HepG2 (cell line): ENCODE results near the gene ARHGAP45. TPM values are rescaled to one million over a fixed set of nuclear protein-coding genes. Genes with fewer than 3 reads are reported as not detected.

Experiments
- ATAC-seq: fragments of 200-7000 bp; cut with Tn5 transposase; 3 replicates; pipeline ENCODE4 v1.9.1; 2020; ENCODE audit warnings: mild to moderate bottlenecking, moderate library complexity
- BruUV-seq: library from RNA; stranded (reverse); fragments of 400-500 nt; replicated peaks from 2 replicates; lab custom pipeline; 2021; lab: Mats Ljungman, UMichigan
- CTCF ChIA-PET: fragments of 300-600 bp; formaldehyde crosslinking; extraction: SDS; loops from one replicate; lab custom pipeline; 2021; ENCODE audit warnings: low total read pairs, inconsistent platforms, low intra/inter-chr PET ratio; lab: Yijun Ruan, JAX
- POLR2A ChIA-PET: fragments of 350-600 bp; sonication (Branson Sonifier 250); formaldehyde crosslinking; loops from one replicate; lab custom pipeline; 2020; ENCODE audit warnings: antibody characterized with exemption, inconsistent platforms; lab: Yijun Ruan, JAX
- DNase-seq: peaks from one replicate; pipeline ENCODE4 v3.0.0-alpha.2; 2015; ENCODE audit warnings: low spot score
- FAIRE-seq: peaks from 3 replicates; lab custom pipeline; 2011; peaks lifted over from hg19 to GRCh38; lab: Jason Lieb, UNC
- H2AFZ ChIP-seq: one replicate; pipeline ENCODE4 v1.6.1; 2011; ENCODE audit warnings: low read length, inconsistent platforms
- H3K27ac ChIP-seq: fragments of 300-600 bp; 3 replicates; pipeline ENCODE4 v1.8.0; 2011; ENCODE audit warnings: mixed run types, mild to moderate bottlenecking, mixed read lengths, low read length, inconsistent platforms; ENCODE audit not compliant: insufficient read depth; ENCODE audit errors: extremely low read length
- H3K27me3 ChIP-seq, 2 experiments: fragments of 200-600 bp in 1 of 2; 2 replicates in 1 of 2; 3 replicates in 1 of 2; pipeline versions ENCODE4 v1.6.0 to v1.8.0; 2011; ENCODE audit warnings: low read length in 2 of 2, mild to moderate bottlenecking in 2 of 2, moderate library complexity in 2 of 2, inconsistent platforms in 1 of 2; ENCODE audit not compliant: insufficient read depth in 2 of 2, control insufficient read depth in 1 of 2
- H3K36me3 ChIP-seq, 2 experiments: fragments of 200-600 bp in 1 of 2; replicated peaks in 1 of 2; 2 replicates in 1 of 2; 3 replicates in 1 of 2; pipeline versions ENCODE4 v1.5.1 to v1.8.0; 2011; ENCODE audit warnings: low read length in 2 of 2, inconsistent platforms in 1 of 2; ENCODE audit not compliant: insufficient read depth in 2 of 2, control insufficient read depth in 1 of 2
- H3K4me1 ChIP-seq: 2 replicates; pipeline ENCODE4 v1.5.1; 2012; ENCODE audit warnings: low read length, inconsistent platforms; ENCODE audit not compliant: insufficient read depth
- H3K4me2 ChIP-seq: 2 replicates; pipeline ENCODE4 v1.6.0; 2011; ENCODE audit warnings: low read depth, low read length, inconsistent platforms
- H3K4me3 ChIP-seq, 3 experiments: fragments of 200-600 bp in 1 of 3; sonication (generic), shearing (Covaris generic) in 1 of 3; replicated peaks in 1 of 3; 2 replicates each; pipeline ENCODE4 v1.5.1; 2011 to 2016; ENCODE audit warnings: low read length in 3 of 3, inconsistent platforms in 2 of 3, low read depth in 2 of 3, mild to moderate bottlenecking in 2 of 3, control low read depth in 1 of 3, mixed read lengths in 1 of 3; ENCODE audit not compliant: insufficient read depth in 1 of 3
- H3K79me2 ChIP-seq: one replicate; pipeline ENCODE4 v1.6.1; 2011; ENCODE audit warnings: low read length, inconsistent platforms; ENCODE audit not compliant: insufficient read depth
- H3K9ac ChIP-seq: 2 replicates; pipeline ENCODE4 v1.6.0; 2011; ENCODE audit warnings: mild to moderate bottlenecking, low read depth, low read length, inconsistent platforms; ENCODE audit not compliant: insufficient read depth
- H3K9me3 ChIP-seq: 2 replicates; pipeline ENCODE4 v1.5.1; 2012; ENCODE audit warnings: mild to moderate bottlenecking, low read length
- H4K20me1 ChIP-seq: 2 replicates; pipeline ENCODE4 v1.6.0; 2011; ENCODE audit warnings: inconsistent platforms, mild to moderate bottlenecking, low read length, moderate library complexity; ENCODE audit not compliant: insufficient read depth
- ATM ChIP-seq: fragments of 450-650 bp; IDR thresholded peaks from 2 replicates; pipeline ENCODE4 v1.7.1; 2017; ENCODE audit warnings: mild to moderate bottlenecking, borderline replicate concordance
- BRCA1 ChIP-seq: sonication (generic); formaldehyde crosslinking; IDR thresholded peaks from 2 replicates; pipeline ENCODE4 v1.4.0; 2020; ENCODE audit warnings: missing genetic modification reagents
- HDAC6 ChIP-seq: fragments of 200-600 bp; sonication (generic); IDR thresholded peaks from 2 replicates; pipeline ENCODE4 v1.7.0; 2017; ENCODE audit warnings: mild to moderate bottlenecking, antibody characterized with exemption, low read length, low read depth
- HES4 ChIP-seq: sonication (generic); formaldehyde crosslinking; IDR thresholded peaks from 2 replicates; pipeline ENCODE4 v1.9.0; 2021; ENCODE audit warnings: mild to moderate bottlenecking, missing genetic modification reagents, borderline replicate concordance
- HIVEP1 ChIP-seq: sonication (generic); formaldehyde crosslinking; IDR thresholded peaks from 2 replicates; pipeline ENCODE4 v1.4.0; 2020; ENCODE audit warnings: mild to moderate bottlenecking, missing genetic modification reagents
- HOXA5 ChIP-seq: sonication (generic); formaldehyde crosslinking; IDR thresholded peaks from 2 replicates; pipeline ENCODE4 v1.4.0; 2020; ENCODE audit warnings: missing genetic modification reagents
- JUNB ChIP-seq: sonication (generic); formaldehyde crosslinking; IDR thresholded peaks from 2 replicates; pipeline ENCODE4 v1.8.0; 2022; ENCODE audit warnings: missing genetic modification reagents, mild to moderate bottlenecking, borderline replicate concordance
- KLF6 ChIP-seq: IDR thresholded peaks from 2 replicates; pipeline ENCODE4 v1.8.0; 2016; ENCODE audit warnings: missing biosample characterization, missing genetic modification reagents
- MEIS1 ChIP-seq: sonication (generic); formaldehyde crosslinking; IDR thresholded peaks from 2 replicates; pipeline ENCODE4 v1.9.0; 2021; ENCODE audit warnings: mild to moderate bottlenecking, missing genetic modification reagents, moderate library complexity, borderline replicate concordance
- MTF1 ChIP-seq: sonication (generic); formaldehyde crosslinking; IDR thresholded peaks from 2 replicates; pipeline ENCODE4 v1.5.0; 2020; ENCODE audit warnings: missing genetic modification reagents
- RARG ChIP-seq: sonication (generic); formaldehyde crosslinking; IDR thresholded peaks from 2 replicates; pipeline ENCODE4 v1.4.0; 2020; ENCODE audit warnings: low read depth, mild to moderate bottlenecking, missing genetic modification reagents
- ZNF280D ChIP-seq: sonication (generic); formaldehyde crosslinking; IDR thresholded peaks from 2 replicates; pipeline ENCODE4 v1.5.1; 2020; ENCODE audit warnings: mild to moderate bottlenecking, missing genetic modification reagents
- ZNF484 ChIP-seq: sonication (generic); formaldehyde crosslinking; IDR thresholded peaks from 2 replicates; pipeline ENCODE4 v1.5.1; 2020; ENCODE audit warnings: mild to moderate bottlenecking, low read depth, missing genetic modification reagents, borderline replicate concordance
- ZNF577 ChIP-seq: sonication (generic); formaldehyde crosslinking; IDR thresholded peaks from 2 replicates; pipeline ENCODE4 v1.4.0; 2020; ENCODE audit warnings: mild to moderate bottlenecking, low read depth, missing genetic modification reagents, borderline replicate concordance
- ZSCAN29 ChIP-seq: sonication (generic); formaldehyde crosslinking; conservative IDR thresholded peaks from 2 replicates; pipeline ENCODE4 v1.4.0; 2020; ENCODE audit warnings: mild to moderate bottlenecking, missing genetic modification reagents
- WGBS: methylation state at CpG from one replicate; pipeline ENCODE4 v1.1.6; 2017; ENCODE audit warnings: low lambda C conversion rate; 5-methylcytosine and 5-hydroxymethylcytosine counted together
- in situ Hi-C: cut with HindIII; loops from 2 replicates; pipeline ENCODE4 v1.10.0; 2017; ENCODE audit warnings: low pct_unique_long_range_greater_than_20kb; ENCODE audit not compliant: extremely low pct_ligation_motif_present
- intact Hi-C: fragments of 100-400 bp; cut with micrococcal nuclease; formaldehyde crosslinking; loops from one replicate; pipeline ENCODE4 v1.10.0; 2022; ENCODE audit not compliant: unreplicated experiment
- polyA plus RNA-seq, 8 experiments: library from polyadenylated mRNA; depleted of rRNA in 3 of 8; stranded (reverse) in 7 of 8; unstranded in 1 of 8; fragments of >200 nt; fragmentation: Illumina TruSeq in 4 of 8; extraction: Trizol in 4 of 8; gene quantifications; 2 replicates each; pipeline versions ENCODE4 v1.2.1 to v1.2.3, GENCODE V29; 2011 to 2016; ENCODE audit warnings: low read depth in 4 of 8, missing spikeins in 1 of 8, mixed read lengths in 1 of 8; ENCODE audit not compliant: insufficient read depth in 1 of 8
- total RNA-seq, 5 experiments: library from RNA; depleted of rRNA; stranded (reverse); fragments of >200 nt; fragmentation: Illumina TruSeq; extraction: Trizol; gene quantifications; 2 replicates each; pipeline ENCODE4 v1.2.3, GENCODE V29; 2016; ENCODE audit warnings: low read depth in 1 of 5
- TF ChIP-seq, protein P1 (sequence below): IDR thresholded peaks from 2 replicates; pipeline ENCODE4 v1.6.1; 2018; ENCODE audit warnings: missing genetic modification reagents, mild to moderate bottlenecking, missing compliant biosample characterization
- TF ChIP-seq, protein P2 (sequence below): sonication (generic); formaldehyde crosslinking; IDR thresholded peaks from 2 replicates; pipeline ENCODE4 v1.4.0; 2020; ENCODE audit warnings: missing genetic modification reagents, borderline replicate concordance

ARHGAP45 gene
- total and polyA plus RNA-seq, 2 of the 13 experiments (the other 11 are each of a cell fraction or from before 2014, with no cell fraction given): 0.84 to 32.0 TPM

DNA sequence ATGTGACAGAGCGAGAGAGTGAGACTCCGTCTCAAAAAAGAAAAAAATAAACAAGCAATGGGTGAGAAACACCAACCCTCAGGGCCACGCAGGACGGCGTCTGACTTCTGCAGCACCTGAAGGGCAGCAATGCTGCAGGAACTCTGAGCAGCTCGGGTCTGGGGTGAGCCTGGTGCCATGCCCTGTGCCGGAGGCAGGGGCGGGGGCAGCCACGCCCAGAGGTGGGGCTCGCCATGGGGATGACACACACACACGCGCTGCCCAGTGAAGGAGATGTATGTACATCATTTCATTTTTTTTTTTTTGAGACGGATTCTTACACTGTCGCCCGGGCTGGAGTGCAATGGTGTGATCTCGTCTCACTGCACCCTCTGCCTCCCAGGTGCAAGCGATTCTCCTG is 61.1 kb downstream of the ARHGAP45 start:
- in situ Hi-C loops: no loop called here
- no peaks in the 10 kb centered on the region for H3K79me2 ChIP-seq
- H3K27me3 ChIP-seq: no peaks in the 10 kb centered on the region
- H3K9me3 ChIP-seq: no peaks in the 10 kb centered on the region
- ChIA-PET CTCF (no interaction called here), POLR2A (no interaction called here)
- H3K4me2 ChIP-seq: no peak overlapping the region
- H3K36me3 ChIP-seq: peaks cover 7 to 23% of the 10 kb centered on the region in 2 experiments; a peak in 4 of 5 replicates
- no peak for FAIRE-seq
- WGBS: 98% methylated on average over 17 of the region's 17 CpGs
- peaks cover 7% of the 10 kb centered on the region; the same call in 1 of the 2 replicates for H3K4me1 ChIP-seq
- no TSS peak for BruUV-seq
- no peak overlapping the region for H2AFZ ChIP-seq
- no peak overlapping the region for H3K27ac ChIP-seq
- no peaks in the 10 kb centered on the region for H4K20me1 ChIP-seq
- DNase-seq: no peak
- no peak for ATAC-seq
- TF ChIP-seq, protein P1, sequence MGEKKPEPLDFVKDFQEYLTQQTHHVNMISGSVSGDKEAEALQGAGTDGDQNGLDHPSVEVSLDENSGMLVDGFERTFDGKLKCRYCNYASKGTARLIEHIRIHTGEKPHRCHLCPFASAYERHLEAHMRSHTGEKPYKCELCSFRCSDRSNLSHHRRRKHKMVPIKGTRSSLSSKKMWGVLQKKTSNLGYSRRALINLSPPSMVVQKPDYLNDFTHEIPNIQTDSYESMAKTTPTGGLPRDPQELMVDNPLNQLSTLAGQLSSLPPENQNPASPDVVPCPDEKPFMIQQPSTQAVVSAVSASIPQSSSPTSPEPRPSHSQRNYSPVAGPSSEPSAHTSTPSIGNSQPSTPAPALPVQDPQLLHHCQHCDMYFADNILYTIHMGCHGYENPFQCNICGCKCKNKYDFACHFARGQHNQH: no peak
- TF ChIP-seq BRCA1 (no peak), ATM (no peak), ZNF577 (CRISPR knock-in tag) (no peak), ZNF484 (CRISPR knock-in tag) (no peak), HES4 (no peak), JUNB (CRISPR knock-in tag) (no peak), ZNF280D (CRISPR knock-in tag) (no peak), MTF1 (CRISPR knock-in tag) (no peak), KLF6 (CRISPR knock-in tag) (no peak), HIVEP1 (CRISPR knock-in tag) (no peak), RARG (CRISPR knock-in tag) (no peak), HOXA5 (no peak), HDAC6 (no peak), MEIS1 (CRISPR knock-in tag) (no peak), ZSCAN29 (no peak)
- TF ChIP-seq, protein P2, sequence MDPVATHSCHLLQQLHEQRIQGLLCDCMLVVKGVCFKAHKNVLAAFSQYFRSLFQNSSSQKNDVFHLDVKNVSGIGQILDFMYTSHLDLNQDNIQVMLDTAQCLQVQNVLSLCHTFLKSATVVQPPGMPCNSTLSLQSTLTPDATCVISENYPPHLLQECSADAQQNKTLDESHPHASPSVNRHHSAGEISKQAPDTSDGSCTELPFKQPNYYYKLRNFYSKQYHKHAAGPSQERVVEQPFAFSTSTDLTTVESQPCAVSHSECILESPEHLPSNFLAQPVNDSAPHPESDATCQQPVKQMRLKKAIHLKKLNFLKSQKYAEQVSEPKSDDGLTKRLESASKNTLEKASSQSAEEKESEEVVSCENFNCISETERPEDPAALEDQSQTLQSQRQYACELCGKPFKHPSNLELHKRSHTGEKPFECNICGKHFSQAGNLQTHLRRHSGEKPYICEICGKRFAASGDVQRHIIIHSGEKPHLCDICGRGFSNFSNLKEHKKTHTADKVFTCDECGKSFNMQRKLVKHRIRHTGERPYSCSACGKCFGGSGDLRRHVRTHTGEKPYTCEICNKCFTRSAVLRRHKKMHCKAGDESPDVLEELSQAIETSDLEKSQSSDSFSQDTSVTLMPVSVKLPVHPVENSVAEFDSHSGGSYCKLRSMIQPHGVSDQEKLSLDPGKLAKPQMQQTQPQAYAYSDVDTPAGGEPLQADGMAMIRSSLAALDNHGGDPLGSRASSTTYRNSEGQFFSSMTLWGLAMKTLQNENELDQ: no peak
- no peak overlapping the region for H3K4me3 ChIP-seq
- H3K9ac ChIP-seq: no peak overlapping the region
- intact Hi-C loops: no loop called here
